ENCODE results near the gene PCCA.

Gene PCCA

DNA sequence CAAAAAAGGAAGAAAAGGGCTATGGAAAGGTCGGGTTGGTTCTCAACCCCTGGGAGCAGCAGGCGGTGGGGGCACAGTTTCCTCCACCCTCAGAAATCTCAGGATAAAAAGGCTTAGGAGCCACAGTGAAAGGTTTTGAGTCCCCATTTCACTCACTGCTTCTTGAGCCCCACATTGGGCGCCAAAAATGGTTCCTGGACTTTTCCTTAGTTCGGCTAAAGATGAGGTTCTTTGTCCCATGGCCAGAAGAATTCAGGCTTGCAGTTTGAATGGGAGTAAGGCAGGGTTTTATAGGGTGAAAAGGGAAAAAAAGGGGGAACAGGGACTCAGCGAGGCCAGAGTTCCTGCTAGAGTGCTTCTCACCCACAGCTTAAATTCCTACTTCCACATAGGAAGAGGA is 320.2 kb downstream of the PCCA start:
- TF ChIP-seq, protein P1, sequence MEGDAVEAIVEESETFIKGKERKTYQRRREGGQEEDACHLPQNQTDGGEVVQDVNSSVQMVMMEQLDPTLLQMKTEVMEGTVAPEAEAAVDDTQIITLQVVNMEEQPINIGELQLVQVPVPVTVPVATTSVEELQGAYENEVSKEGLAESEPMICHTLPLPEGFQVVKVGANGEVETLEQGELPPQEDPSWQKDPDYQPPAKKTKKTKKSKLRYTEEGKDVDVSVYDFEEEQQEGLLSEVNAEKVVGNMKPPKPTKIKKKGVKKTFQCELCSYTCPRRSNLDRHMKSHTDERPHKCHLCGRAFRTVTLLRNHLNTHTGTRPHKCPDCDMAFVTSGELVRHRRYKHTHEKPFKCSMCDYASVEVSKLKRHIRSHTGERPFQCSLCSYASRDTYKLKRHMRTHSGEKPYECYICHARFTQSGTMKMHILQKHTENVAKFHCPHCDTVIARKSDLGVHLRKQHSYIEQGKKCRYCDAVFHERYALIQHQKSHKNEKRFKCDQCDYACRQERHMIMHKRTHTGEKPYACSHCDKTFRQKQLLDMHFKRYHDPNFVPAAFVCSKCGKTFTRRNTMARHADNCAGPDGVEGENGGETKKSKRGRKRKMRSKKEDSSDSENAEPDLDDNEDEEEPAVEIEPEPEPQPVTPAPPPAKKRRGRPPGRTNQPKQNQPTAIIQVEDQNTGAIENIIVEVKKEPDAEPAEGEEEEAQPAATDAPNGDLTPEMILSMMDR (IDR thresholded peaks at IDR 0.05; ENCODE audit: extremely low read depth, insufficient read depth, missing control alignments): no peak
- in situ Hi-C loops (cut with MboI; ENCODE audit: low pct_unique_long_range_greater_than_20kb, low sequenced_read_pairs, unreplicated experiment): no loop called here

DNA sequence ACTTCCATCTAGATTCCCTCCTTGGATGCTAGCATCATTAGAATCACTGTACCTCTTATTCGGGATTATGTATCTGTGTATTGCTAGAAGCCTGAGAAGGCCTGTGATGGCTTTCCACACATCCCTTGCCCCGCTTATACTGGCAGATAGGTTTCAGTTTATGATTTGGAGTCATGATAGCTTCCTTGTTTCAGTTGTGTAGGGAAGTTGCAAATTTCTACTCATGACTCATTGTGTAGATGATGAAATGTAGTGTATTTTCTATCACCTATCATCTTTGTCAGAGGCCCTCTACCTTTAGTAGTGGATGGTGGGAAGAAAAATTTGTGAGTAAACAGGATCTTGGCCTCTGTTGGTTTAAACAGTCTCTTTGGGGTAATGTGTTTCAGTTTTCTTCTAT is 334.5 kb downstream of the PCCA start:
- in situ Hi-C loops (cut with MboI; ENCODE audit: low pct_unique_long_range_greater_than_20kb, low sequenced_read_pairs, unreplicated experiment): no loop called here
- DNase-seq (ENCODE audit: low spot score): no peak
- TF ChIP-seq, protein P1 (IDR thresholded peaks at IDR 0.05; ENCODE audit: extremely low read depth, insufficient read depth, missing control alignments): no peak

More for the DNA sequence above, 320.2 kb downstream of the PCCA start:
- no peak for DNase-seq (ENCODE audit: low spot score)

DNA sequence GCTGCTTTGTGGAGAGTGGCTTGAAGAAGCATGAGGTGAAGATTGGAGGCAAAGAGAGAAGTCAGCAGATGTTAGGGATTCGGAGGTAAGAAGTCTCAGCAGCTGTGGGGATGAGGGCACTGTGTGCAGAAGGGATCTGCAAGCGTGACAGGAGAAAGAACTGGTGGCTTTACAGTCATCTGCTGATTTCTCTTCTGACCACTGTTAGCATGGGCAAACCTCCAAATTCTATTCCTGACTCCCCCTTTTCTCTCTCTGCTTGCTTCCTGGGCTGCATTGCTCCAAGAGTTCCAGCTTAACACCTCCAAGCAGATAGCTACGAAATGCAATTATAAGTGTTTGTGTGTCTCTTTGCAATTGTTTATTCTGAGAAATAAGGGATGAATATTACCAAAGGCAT is 340.1 kb downstream of the PCCA start:
- TF ChIP-seq, protein P1 (IDR thresholded peaks at IDR 0.05; ENCODE audit: extremely low read depth, insufficient read depth, missing control alignments): no peak
- in situ Hi-C loops (cut with MboI; ENCODE audit: low pct_unique_long_range_greater_than_20kb, low sequenced_read_pairs, unreplicated experiment): no loop called here
- no peak for DNase-seq (ENCODE audit: low spot score)

DNA sequence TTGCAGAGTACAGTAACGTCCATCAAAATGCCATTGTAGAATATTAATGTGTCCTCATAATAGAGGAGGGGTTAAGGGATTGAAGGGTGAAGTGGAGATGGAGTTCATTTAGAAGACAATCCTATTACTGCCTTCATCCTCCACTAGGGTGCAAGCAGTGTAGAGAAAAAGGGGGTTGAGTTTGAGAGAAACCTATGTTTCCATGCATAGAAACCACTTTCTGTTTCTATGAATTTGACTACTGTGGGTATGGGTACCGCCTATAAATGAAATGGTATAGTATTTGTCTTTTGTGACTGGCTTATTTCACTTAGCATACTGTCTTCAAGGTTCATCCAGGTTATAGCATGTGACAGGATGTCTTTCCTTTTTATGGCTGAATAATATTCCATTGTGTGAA is 343.7 kb downstream of the PCCA start:
- TF ChIP-seq, protein P1 (IDR thresholded peaks at IDR 0.05; ENCODE audit: extremely low read depth, insufficient read depth, missing control alignments): no peak
- in situ Hi-C loops (cut with MboI; ENCODE audit: low pct_unique_long_range_greater_than_20kb, low sequenced_read_pairs, unreplicated experiment): no loop called here
- DNase-seq (ENCODE audit: low spot score): no peak

DNA sequence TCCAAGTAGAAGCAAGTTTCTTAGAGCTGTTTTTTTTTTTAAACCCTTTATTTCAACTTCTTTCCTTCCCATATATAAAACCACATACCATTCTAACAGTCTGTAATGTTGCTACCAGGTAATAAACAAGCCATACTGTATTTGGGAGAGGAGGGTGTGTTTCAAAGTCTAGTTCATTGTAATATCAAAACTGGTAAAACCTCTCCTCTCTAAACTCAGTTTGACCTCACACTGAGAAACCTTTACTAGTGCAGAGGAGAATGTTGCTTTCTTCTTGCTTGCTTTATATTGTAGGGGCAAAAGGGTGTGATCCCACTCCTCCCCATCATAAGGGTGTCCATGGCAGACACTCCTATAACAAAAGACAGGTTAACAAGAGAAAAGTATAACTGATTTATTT is 344.6 kb downstream of the PCCA start:
- TF ChIP-seq, protein P1 (IDR thresholded peaks at IDR 0.05; ENCODE audit: extremely low read depth, insufficient read depth, missing control alignments): no peak
- DNase-seq (ENCODE audit: low spot score): no peak
- in situ Hi-C loops (cut with MboI; ENCODE audit: low pct_unique_long_range_greater_than_20kb, low sequenced_read_pairs, unreplicated experiment): no loop called here

DNA sequence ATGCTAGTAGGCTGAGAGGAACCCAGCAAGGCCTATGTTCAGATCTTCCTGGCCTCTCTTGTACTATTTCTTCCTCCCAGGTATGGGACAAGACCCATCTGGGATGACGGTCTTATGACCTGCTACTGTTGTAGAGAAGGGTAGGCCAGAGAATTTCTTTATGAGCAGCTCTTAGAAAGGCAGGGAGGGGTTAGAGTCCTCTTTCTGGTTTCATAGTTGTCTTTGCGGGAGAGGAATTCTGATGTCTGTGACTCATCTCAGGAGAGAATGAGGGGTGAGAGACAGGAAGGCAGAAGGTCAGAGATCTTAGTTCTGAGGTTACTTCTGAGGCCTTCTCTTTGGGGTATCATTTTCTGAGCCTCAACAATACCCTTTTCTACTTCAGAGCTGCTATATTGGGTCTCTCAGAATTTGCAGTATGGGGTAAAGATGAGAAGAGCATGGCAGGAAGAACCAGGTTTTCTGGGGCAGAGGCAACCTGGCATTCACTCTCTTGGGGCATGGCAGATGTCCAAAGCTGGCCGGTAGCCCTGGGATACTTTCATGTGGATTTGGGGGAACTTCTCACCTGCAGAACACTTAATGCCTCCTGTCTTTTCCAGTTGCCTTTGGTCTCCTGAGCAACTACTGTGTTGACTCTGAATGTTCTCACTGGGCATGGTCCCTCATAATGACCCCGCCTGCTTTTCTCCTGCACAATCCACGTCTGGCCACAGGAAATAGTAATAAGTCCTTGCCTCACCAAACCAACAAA is 345.3 kb downstream of the PCCA start:
- in situ Hi-C loops (cut with MboI; ENCODE audit: low pct_unique_long_range_greater_than_20kb, low sequenced_read_pairs, unreplicated experiment): no loop called here
- TF ChIP-seq, protein P1 (IDR thresholded peaks at IDR 0.05; ENCODE audit: extremely low read depth, insufficient read depth, missing control alignments): no peak
- DNase-seq (ENCODE audit: low spot score): no peak
